PC-3 (cell line): ENCODE measurements around the gene MRPS11. TPM values are rescaled to one million over a fixed set of nuclear protein-coding genes. Genes with fewer than 3 reads are reported as not detected.

Experiments
- ATAC-seq: fragments of 200-7000 bp; cut with Tn5 transposase; 2 replicates; pipeline ENCODE4 v1.9.1; 2020; ENCODE audit warnings: mild to moderate bottlenecking, moderate library complexity
- BruUV-seq: library from RNA; stranded (reverse); fragments of 400-500 nt; replicated peaks from 2 replicates; lab custom pipeline; 2021; lab: Mats Ljungman, UMichigan
- CTCF ChIA-PET: fragments of 300-600 bp; sonication (Branson Sonifier 250); formaldehyde crosslinking; loops from one replicate; lab custom pipeline; 2022; ENCODE audit warnings: antibody characterized with exemption; lab: Charles Lee
- POLR2A ChIA-PET: fragments of 300-600 bp; sonication (Branson Sonifier 250); formaldehyde crosslinking; loops from one replicate; lab custom pipeline; 2022; ENCODE audit warnings: antibody characterized with exemption; ENCODE audit not compliant: unreplicated experiment; lab: Charles Lee
- DNase-seq: peaks from one replicate; pipeline ENCODE4 v3.0.0-alpha.2; 2015
- H2AFZ ChIP-seq: fragments of 300-600 bp; sonication (generic); 2 replicates; pipeline ENCODE4 v1.6.0; 2016; ENCODE audit warnings: antibody characterized with exemption, low read length
- H3F3A ChIP-seq: fragments of 300-600 bp; sonication (generic); one replicate; pipeline ENCODE4 v1.6.0; 2017; ENCODE audit warnings: antibody characterized with exemption, low read length, control low read depth, mild to moderate bottlenecking; ENCODE audit not compliant: unreplicated experiment
- H3K27ac ChIP-seq: fragments of 300-600 bp; sonication (generic); 2 replicates; pipeline ENCODE4 v1.5.1; 2016; ENCODE audit warnings: mild to moderate bottlenecking, low read length
- H3K27me3 ChIP-seq: fragments of 300-600 bp; sonication (generic); 2 replicates; pipeline ENCODE4 v1.6.1; 2016; ENCODE audit warnings: low read length, mixed read lengths
- H3K36me3 ChIP-seq: fragments of 300-600 bp; sonication (generic); 2 replicates; pipeline ENCODE4 v1.6.1; 2016; ENCODE audit warnings: low read depth, mixed run types, low read length, mixed read lengths
- H3K4me1 ChIP-seq: fragments of 300-600 bp; sonication (generic); 2 replicates; pipeline ENCODE4 v1.5.1; 2016; ENCODE audit warnings: low read length; ENCODE audit not compliant: insufficient read depth
- H3K4me2 ChIP-seq: fragments of 300-600 bp; sonication (generic); 2 replicates; pipeline ENCODE4 v1.6.0; 2016; ENCODE audit warnings: low read length
- H3K4me3 ChIP-seq: fragments of 300-600 bp; sonication (generic); 2 replicates; pipeline ENCODE4 v1.5.1; 2016; ENCODE audit warnings: mild to moderate bottlenecking, low read length, mixed read lengths
- H3K79me2 ChIP-seq: fragments of 300-600 bp; sonication (generic); 2 replicates; pipeline ENCODE4 v1.6.1; 2017; ENCODE audit warnings: low read length, mixed read lengths
- H3K9ac ChIP-seq: fragments of 300-600 bp; sonication (generic); 2 replicates; pipeline ENCODE4 v1.6.0; 2016; ENCODE audit warnings: mild to moderate bottlenecking, low read length
- H3K9me2 ChIP-seq: fragments of 300-600 bp; sonication (generic); replicated peaks from 2 replicates; pipeline ENCODE4 v1.6.1; 2016; ENCODE audit warnings: mixed run types, low read length, mixed read lengths
- H3K9me3 ChIP-seq: fragments of 300-600 bp; sonication (generic); 2 replicates; pipeline ENCODE4 v1.6.1; 2016; ENCODE audit warnings: low read length, mixed read lengths
- H4K20me1 ChIP-seq: fragments of 300-600 bp; sonication (generic); 2 replicates; pipeline ENCODE4 v1.6.1; 2016; ENCODE audit warnings: low read length, mixed read lengths
- CTCF ChIP-seq: fragments of 300-600 bp; sonication (generic); conservative IDR thresholded peaks from 2 replicates; pipeline ENCODE4 v1.5.1; 2017; ENCODE audit warnings: antibody characterized with exemption, low read depth, mild to moderate bottlenecking, low read length
- EZH2 ChIP-seq: fragments of 300-600 bp; sonication (generic); IDR thresholded peaks from one replicate; pipeline ENCODE4 v1.6.1; 2017; ENCODE audit warnings: antibody characterized with exemption, mild to moderate bottlenecking, low read length; ENCODE audit not compliant: unreplicated experiment
- EZH2phosphoT487 ChIP-seq: fragments of 300-600 bp; sonication (generic); IDR thresholded peaks from 2 replicates; pipeline ENCODE4 v1.6.1; 2018; ENCODE audit warnings: mild to moderate bottlenecking, antibody characterized with exemption, low read length, borderline replicate concordance
- intact Hi-C: fragments of 100-400 bp; cut with micrococcal nuclease; formaldehyde crosslinking; loops from 2 replicates; pipeline ENCODE4 v1.9.0; 2023
- total RNA-seq: library from RNA; depleted of rRNA; stranded (reverse); fragments of >200 nt; gene quantifications from 2 replicates; pipeline ENCODE4 v1.2.3, GENCODE V29; 2014

Gene MRPS11
- total RNA-seq, 1 experiment from 2014 or later, result 92.7 TPM

- CTCF ChIA-PET, result no interaction called here
- Histone ChIP-seq H4K20me1 (no peaks in the 10 kb centered on the region), H3K27ac (no peak overlapping the region), H3K9me3 (no peaks in the 10 kb centered on the region), H3K4me3 (no peak overlapping the region), H3K27me3 (no peaks in the 10 kb centered on the region), H2AFZ (no peak overlapping the region), H3K4me2 (no peak overlapping the region), H3K9me2 (no peaks in the 10 kb centered on the region), H3K36me3 (no peaks in the 10 kb centered on the region), H3K9ac (no peak overlapping the region), H3F3A (no peaks in the 10 kb centered on the region), H3K79me2 (no peaks in the 10 kb centered on the region), H3K4me1 (peaks cover 8% of the 10 kb centered on the region)
- TF ChIP-seq EZH2phosphoT487, result no peak
- TF ChIP-seq CTCF, result no peak
- no peak for TF ChIP-seq EZH2
- DNase-seq (no peak), ATAC-seq (no peak)
- intact Hi-C loops, result no loop called here
- POLR2A ChIA-PET, result no interaction called here
- BruUV-seq, result no TSS peak
These were observed 20.5 kb downstream of the MRPS11 start for GRCh38 chr15:88487796-88488523.

- TF ChIP-seq CTCF, result 0 out of 2 replicates have a peak, but pooled peaks have one; percentile 13
- TF ChIP-seq EZH2, result no peak
- no peak overlapping the region for H2AFZ ChIP-seq
- H3K36me3 ChIP-seq, result no peaks in the 10 kb centered on the region
- no peaks in the 10 kb centered on the region for H3F3A ChIP-seq
- no peaks in the 10 kb centered on the region for H3K9me2 ChIP-seq
- no peaks in the 10 kb centered on the region for H3K79me2 ChIP-seq
- H3K4me2 ChIP-seq, result no peak overlapping the region
- H4K20me1 ChIP-seq, result no peaks in the 10 kb centered on the region
- H3K9me3 ChIP-seq, result no peaks in the 10 kb centered on the region
- H3K27ac ChIP-seq, result no peak overlapping the region
- no peak overlapping the region for H3K4me3 ChIP-seq
- H3K9ac ChIP-seq, result no peak overlapping the region
- no peak for ATAC-seq
- no TSS peak for BruUV-seq
- no peaks in the 10 kb centered on the region for H3K27me3 ChIP-seq
- intact Hi-C loops, result no loop called here
- POLR2A ChIA-PET, result no interaction called here
- H3K4me1 ChIP-seq, result peaks cover 8% of the 10 kb centered on the region
- CTCF ChIA-PET, result no interaction called here
- DNase-seq, result no peak
These were observed 21.8 kb downstream of the MRPS11 start for GRCh38 chr15:88489321-88489720.

GRCh38 chr15:88490036-88490435 lies 22.5 kb downstream of the MRPS11 start:
- no peak overlapping the region for H3K4me2 ChIP-seq
- no peaks in the 10 kb centered on the region for H3K9me3 ChIP-seq
- H3K36me3 ChIP-seq, result no peaks in the 10 kb centered on the region
- peaks cover 8% of the 10 kb centered on the region for H3K4me1 ChIP-seq
- H3K4me3 ChIP-seq, result no peak overlapping the region
- no peaks in the 10 kb centered on the region for H3F3A ChIP-seq
- BruUV-seq, result no TSS peak
- H3K9ac ChIP-seq, result no peak overlapping the region
- ChIA-PET CTCF (no interaction called here), POLR2A (no interaction called here)
- no peak overlapping the region for H2AFZ ChIP-seq
- no peak for DNase-seq
- H3K9me2 ChIP-seq, result no peaks in the 10 kb centered on the region
- H3K27ac ChIP-seq, result no peak overlapping the region
- no peaks in the 10 kb centered on the region for H3K79me2 ChIP-seq
- no peaks in the 10 kb centered on the region for H4K20me1 ChIP-seq
- TF ChIP-seq EZH2phosphoT487 (no peak), CTCF (no peak), EZH2 (no peak)
- no peaks in the 10 kb centered on the region for H3K27me3 ChIP-seq
- ATAC-seq, result no peak
- intact Hi-C loops, result no loop called here
